HG03064 (cell line): ENCODE data around the gene CUTA.
"Not testable (repeated sequence)": the region's sequence is repeated elsewhere in the genome, so short reads cannot be mapped to it uniquely, and the experiment has no call there.

ENCODE experiments used
- ATAC-seq: cut with Tn5 transposase; IDR thresholded peaks from one replicate; pipeline ENCODE4 v1.9.1; 2021; ENCODE audit warnings: low read depth; ENCODE audit not compliant: unreplicated experiment

Gene CUTA

DNA sequence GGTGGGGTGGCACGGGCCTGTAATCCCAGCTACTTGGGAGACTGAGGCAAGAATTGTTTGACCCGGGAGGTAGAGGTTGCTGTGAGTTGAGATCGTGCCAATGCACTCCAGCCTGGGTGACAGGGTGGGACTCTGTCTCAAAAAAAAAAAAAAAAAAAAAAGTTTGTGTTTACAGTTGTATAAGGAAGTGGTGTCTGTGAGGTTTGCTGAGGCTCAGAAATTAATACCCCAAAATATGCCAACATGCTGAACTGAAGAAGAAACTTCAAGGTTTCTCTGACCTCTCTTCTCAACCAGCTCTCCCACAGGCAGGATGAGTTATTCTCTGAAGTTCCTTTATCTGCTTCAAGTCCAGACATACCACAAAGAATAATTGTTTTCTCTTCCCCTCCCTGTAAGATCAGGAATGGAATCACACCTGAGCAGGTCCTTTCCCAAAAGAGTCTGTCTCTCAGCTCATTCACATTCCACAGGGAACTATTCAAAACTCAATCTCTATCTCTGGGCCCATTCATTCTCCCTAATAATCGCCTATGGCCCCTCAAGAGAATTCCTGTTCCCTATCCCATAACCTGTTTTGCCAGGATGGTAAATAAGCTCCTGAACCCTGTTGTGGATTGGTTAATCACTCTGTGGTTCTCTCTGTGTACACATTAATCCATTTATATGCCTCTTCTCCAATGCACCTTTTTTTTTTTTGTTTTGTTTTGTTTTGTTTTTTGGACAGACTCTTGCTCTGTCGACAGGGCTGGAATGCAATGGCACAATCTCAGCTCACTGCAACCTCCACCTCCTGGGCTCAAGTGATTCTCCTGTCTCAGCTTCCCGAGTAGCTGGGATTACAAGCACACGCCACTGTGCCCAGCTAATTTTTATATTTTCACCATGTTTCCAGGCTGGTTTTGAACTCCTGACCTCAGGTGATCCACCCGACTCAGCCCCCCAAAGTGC is 43.7 kb downstream of the CUTA start:
- no peak for ATAC-seq

DNA sequence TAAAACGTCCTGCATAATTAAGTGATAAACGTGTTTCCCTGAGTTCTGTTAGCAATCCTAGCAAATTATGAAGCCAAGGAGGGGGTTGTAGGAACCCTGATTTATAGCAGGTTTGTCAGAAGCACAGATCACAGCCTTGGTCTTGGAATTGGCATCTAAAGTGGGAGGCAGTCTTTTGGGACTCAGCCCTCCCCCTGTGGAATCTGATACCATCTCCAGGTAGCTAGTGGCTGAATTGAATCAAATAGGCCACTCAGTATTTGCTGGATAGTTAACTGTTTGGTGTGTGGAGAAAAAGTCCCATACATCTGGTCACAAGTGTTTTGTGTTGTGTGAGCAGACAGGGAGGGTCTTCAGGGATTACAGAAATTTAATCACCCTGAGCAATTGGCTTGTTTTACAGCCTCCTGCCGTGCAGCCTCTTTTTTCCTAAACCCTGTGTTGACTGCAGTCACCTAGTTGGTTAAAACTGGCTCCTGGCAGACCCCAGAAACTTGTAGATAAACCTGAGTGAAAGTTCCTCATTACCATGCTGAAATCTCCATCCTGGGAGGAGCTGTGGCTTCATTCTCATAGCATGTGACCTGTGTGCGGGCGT is 45.3 kb downstream of the CUTA start:
- ATAC-seq: no peak

DNA sequence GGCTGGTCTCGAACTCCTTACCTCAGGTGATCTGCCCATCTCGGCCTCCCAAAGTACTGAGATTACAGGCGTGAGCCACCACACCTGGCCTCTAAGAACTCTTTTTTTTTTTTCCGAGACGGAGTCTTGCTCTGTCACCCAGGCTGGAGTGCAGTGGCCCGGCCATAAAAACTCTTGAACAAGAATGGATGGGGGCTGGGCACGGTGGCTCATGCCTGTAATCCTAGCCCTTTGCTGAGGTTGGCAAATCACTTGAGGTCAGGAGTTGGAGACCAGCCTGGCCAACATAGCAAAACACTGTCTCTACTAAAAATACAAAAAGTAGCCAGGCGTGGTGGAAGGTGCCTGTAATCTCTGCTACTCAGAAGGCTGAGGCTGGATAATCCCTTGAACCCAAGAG is 46.0 kb downstream of the CUTA start:
- not testable (repeated sequence) for ATAC-seq

DNA sequence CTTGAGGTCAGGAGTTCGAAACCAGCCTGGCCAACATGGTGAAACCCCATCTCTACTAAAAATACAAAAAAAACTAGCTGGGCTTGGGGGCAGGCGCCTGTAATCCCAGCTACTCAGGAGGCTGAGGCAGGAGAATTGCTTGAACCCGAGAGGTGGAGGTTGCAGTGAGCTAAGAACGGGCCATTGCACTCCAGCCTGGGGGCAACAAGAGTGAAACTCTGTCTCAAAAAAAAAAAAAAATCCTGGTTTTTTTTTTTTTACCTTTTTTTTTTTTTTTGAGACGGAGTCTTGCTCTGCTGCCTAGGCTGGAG is 50.2 kb downstream of the CUTA start:
- not testable (repeated sequence) for ATAC-seq

DNA sequence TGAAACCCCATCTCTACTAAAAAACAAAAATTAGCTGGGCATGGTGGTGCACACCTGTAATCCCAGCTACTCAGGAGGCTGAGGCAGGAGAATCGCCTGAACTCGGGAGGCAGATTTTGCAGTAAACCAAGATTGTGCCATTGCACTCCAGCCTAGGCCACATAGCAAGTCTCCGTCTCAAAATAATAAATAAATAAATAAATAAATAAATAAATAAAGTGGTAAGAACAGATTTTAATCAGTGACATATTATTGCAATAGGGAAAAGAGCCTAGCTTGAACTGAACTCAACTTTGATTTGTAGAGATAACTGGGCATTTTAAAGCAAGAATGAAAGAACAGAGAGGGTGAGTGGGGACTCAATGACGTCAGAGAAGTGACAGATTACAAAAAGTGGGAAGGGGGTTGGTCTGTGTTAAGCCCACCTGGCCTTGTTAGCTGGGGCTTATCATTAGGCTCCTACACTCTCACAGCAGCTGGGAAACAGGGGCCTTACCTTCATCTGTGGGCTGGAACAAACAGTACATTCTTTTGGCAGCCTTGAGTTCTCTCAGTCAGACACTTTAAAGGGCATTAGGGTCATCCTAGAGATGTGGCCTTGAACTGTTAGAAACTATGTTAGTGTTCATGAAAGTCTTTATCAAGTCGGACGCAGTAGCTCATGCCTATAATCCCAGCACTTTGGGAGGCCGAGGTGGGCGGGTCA is 50.7 kb downstream of the CUTA start:
- ATAC-seq: no peak
